Iris pigment epithelial cell (primary cell): ENCODE measurements around the gene OR2T35.

ENCODE experiments used
- DNase-seq: peaks from one replicate; pipeline ENCODE4 v3.0.0-alpha.2; 2011; ENCODE audit warnings: low read depth

The OR2T35 gene

GRCh38 chr1:248625971-248626370 is 19.1 kb downstream of the OR2T35 start:
- no peak for DNase-seq

GRCh38 chr1:248625166-248625565 is 19.9 kb downstream of the OR2T35 start:
- DNase-seq = no peak

- peak; percentile 2 for DNase-seq
Observed at GRCh38 chr1:248622570-248623001, 22.5 kb downstream of the OR2T35 start.

GRCh38 chr1:248621770-248622169 is 23.3 kb downstream of the OR2T35 start:
- DNase-seq = no peak

DNA sequence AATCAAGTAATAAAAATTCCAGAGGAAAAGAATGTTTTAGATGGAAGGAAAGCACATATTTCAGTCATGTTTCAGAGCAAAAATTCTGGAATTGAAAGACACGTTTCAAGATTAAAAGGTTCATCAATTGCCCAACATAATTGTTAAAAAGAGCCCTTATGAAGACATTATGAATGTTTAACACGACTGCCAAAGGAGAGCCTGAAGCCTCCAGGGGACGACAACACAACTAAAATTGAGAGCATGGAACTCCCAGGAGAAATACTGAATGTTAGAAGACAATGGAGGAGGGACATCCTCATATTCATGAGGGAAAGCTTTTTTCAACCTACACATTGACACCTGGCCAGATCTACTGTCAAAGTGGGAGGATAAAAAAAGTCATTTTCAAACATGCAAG is 26.2 kb downstream of the OR2T35 start:
- peak; percentile 4 for DNase-seq

GRCh38 chr1:248618119-248618518 is 27.0 kb downstream of the OR2T35 start:
- no peak for DNase-seq

DNA sequence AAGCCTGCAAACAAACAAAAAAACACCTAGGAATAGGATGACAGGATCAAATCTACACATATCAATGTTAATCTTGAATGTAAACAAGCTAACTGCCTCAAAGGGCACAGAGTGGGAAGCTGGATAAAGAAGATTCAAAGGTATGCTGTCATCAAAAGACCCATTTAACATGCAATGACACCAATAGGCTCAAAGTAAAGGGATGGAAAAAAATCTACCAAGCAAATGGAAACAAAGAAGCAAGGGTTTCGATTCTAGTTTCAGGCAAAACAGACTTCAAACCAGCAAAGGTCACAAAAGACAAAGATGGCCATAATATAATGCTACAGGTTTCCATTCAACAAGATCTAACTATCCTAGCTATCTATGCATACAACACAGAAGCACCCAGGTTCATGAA is 31.3 kb downstream of the OR2T35 start:
- no peak for DNase-seq

GRCh38 chr1:248611883-248612414 is 33.1 kb downstream of the OR2T35 start:
- no peak for DNase-seq

- no peak for DNase-seq
Observed at GRCh38 chr1:248610301-248610700, 34.8 kb downstream of the OR2T35 start.

DNA sequence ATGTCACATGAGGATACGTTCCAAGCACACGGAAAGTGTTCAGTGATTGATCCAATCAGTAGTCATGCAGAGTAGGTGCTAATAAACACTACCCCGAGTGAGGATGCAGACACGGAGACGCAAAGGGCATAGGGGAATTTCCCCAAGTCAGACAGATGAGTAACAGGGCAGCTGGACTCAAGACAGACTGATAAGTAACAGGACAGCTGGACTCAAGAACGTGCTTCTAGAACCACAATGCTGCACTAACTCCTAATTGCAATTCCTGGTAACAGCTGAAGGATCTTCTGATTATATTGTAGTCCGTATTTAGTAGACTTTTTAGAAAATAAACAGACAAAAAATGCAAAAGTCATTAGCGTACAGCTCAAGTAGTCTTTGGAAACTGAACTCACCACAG is 45.7 kb downstream of the OR2T35 start:
- no peak for DNase-seq

DNA sequence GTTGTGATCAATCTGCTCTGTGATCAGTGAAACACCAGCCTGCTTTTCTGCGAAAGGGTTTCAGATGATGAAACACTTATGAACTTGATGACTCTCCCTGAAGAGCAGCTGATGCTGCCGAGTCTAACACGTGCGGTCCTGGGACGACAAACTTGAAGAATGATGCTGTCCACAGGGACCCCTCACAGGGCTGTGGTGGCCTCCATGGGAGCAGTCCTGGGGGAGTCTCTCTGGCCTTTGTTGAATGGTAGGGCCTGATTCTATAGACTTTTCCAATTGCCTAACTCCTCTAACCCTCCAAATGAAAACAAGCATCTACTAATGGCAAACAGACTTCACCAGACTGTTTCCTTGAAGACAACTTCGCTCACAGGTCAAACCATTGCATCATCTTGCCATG is 47.5 kb downstream of the OR2T35 start, which contains the start of gene OR2T10:
OR2T10 (minus strand) TSS at position 112 of the 400 bp plus-strand sequence. CDS start 3,932 bp downstream, outside the sequence.
- no peak for DNase-seq

DNA sequence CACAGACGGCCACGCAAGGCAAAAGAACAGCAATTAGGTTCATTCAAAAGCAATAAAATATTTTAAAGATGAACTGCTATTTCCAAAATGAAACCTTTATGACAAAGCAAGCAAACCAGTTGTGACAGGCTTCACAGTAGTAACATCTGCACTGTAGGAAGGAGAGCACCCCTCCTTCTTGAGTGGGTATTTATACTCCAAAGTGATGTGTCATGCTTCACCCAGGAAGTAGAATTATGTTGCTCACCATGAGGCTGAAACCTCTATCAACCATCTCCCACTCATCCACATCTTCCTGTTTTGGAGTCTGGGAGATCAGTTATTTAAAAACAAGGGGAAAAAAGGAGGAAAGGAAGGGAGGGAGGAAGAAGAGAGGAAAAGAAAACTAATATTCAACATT is 48.5 kb downstream of the OR2T35 start:
- no peak for DNase-seq

DNA sequence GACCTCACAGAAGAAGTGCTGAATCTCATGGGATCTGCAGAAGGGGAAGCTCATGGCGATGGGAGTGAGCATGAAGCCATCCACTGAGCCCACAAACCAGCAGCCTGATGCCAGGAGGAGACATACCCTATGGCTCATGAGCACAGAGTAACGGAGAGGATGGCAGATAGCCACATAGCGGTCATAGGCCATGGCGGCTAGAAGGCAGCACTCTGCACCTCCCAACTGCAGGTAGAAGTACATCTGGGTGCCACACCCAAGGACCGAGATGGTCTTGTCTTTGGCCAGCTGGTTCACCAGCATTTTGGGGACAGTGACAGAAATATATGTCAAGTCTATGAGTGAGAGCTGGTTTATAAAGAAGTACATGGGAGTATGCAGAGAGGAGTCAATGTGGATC is 51.9 kb downstream of the OR2T35 start:
- DNase-seq = no peak

DNA sequence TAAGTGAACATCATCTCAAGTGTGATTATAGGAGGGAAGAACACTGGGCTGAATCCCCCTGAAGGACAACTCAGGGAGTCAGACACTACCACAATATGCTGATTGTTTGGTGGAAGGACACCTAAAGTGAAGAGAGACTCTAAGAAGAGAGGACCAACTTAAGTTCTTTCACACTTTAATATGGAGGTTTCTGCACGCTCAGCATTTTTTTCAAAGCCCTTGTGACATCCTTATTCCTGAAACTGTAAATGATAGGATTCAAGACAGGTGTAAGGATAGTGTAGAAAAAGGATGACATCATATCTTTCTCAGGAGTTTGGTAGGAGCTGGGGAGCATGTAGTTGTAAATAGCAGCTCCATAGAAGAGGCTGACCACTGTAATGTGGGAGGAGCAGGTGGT is 52.4 kb downstream of the OR2T35 start:
- no peak for DNase-seq

DNA sequence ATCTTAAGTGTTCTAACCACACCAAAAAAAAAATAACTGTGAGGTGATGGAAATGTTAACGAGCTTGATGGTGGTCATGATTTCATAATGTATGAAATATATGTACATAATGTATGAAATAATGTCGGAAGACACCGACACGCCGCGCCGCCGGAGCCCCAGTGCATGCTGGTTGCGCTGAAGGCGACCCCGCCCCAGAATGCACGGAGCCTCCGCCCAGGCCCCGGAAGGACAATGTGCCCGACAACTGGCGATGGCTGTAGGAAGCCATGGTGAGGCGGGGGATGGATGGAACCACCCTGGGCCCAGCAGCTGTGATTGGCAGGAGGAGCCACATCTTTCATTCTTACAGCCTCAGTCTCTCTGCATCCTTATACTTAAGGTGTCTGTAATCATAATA is 55.0 kb downstream of the OR2T35 start:
- no peak for DNase-seq

- no peak for DNase-seq
Observed at GRCh38 chr1:248589334-248589733, 55.7 kb downstream of the OR2T35 start.
